GM21786 (cell line): ENCODE data around the gene SFRP4.
"Not testable (repeated sequence)": the region's sequence is repeated elsewhere in the genome, so short reads cannot be mapped to it uniquely, and the experiment has no call there.

Source experiments
- ATAC-seq: cut with Tn5 transposase; IDR thresholded peaks from one replicate; pipeline ENCODE4 v1.9.1; 2021; ENCODE audit not compliant: unreplicated experiment

Gene SFRP4

DNA sequence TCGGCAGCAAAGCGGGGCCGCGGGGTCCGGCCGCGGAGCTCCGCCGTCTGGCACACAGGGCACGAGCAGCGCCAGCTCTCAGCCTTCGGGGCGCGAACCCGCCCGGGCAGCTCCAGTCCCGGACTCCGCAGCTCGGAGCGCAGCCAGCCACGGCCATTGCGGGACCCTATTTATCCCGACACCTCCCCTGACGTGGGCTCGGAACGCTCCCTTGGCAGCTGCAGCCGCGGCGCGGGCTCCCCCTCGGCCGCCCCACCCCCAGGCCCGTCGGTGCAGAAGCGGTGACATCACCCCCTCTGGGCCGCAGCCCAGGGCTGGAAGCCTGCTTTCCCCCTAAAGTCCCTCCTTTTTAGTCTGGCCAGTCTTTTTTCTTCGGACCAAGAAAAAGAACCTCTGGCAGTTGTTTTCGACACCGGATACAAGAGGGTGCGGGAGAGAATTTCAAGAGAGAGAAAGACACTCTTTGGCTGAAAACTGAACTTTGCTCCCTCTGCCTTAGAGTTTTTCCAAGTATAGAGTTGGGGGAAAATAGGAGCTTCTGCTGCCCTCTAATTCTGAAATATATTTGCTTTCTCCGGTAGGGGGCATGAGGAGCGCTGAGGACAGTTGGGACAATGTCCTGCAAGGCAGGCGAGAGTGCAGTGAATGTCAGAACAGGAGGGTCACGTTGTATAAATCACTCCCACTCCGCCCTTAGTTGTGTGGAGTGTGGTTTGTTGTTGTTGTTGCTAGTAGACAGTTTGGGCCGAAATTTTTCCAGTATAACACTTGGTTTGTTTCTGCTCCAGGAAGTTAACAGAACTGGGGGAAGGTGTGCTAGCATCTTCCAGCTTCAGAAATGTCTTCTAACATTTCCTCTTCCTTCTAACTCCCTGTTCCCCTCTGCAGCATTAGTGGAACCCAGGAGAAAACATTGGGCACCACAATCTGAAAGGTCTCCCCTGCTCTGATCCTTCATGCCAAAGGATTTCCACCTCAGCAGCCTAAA, at the start of gene SFRP4:
Gene SFRP4, minus strand, starts transcription at position 145 of the 988 bp plus-strand sequence. CDS start 280 bp downstream, outside the sequence.
- ATAC-seq = peak; percentile 21

DNA sequence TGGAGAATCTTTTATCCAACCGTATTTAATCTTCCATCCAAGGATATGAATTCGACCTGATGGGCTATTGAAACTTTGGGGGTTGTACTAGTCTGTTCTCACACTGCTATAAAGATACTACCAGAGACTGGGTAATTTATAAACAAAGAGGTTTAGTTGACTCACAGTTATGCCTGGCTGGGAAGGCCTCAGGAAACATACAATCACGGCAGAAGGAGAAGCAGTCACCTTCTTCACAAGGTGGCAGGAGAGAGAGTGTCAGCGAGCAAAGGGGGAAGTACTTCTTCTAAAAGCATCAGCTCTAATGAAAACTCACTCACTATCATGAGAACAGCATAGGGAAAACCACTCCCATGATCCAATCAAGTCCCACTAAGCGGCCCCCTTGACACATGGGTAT, 47.6 kb upstream of the SFRP4 start:
- ATAC-seq = no peak

DNA sequence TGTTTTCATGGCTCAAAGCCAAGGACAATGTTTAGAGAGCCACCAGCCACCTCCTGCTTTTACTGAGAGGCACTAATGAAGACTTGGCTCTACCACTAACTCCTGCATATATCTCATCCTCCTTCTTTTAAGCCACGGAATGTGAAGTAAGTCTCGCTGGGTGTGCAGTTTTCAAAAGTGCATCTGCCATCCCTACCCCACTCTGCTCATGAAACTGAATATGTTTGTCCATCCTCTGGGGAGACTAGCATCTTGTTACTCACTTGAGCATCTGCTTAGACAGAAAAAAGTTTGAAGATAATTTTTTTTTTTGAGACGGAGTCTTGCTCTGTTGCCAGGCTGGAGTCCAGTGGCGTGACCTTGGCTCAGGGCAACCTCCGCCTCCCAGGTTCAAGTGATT, 44.6 kb upstream of the SFRP4 start:
- no peak for ATAC-seq

DNA sequence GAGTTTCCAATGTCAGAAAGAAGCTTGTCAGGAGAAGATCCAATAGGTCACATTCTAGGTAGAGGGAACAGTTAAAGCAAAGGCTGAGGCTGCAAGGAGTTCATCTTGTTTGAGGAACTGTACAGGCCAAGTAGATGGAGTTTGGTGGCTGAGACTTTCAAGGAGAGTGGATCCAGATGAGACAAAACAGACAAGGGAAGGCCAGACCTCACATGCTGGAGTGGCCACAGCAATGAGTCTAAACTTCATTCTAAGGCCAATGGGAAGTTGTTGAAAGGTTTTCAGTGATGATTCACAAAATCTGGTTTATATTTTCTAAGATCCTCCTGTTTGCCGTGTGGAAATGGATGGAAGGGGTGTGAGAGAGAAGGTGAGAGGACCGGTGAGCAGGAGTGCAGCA, 43.9 kb upstream of the SFRP4 start:
- ATAC-seq = no peak

DNA sequence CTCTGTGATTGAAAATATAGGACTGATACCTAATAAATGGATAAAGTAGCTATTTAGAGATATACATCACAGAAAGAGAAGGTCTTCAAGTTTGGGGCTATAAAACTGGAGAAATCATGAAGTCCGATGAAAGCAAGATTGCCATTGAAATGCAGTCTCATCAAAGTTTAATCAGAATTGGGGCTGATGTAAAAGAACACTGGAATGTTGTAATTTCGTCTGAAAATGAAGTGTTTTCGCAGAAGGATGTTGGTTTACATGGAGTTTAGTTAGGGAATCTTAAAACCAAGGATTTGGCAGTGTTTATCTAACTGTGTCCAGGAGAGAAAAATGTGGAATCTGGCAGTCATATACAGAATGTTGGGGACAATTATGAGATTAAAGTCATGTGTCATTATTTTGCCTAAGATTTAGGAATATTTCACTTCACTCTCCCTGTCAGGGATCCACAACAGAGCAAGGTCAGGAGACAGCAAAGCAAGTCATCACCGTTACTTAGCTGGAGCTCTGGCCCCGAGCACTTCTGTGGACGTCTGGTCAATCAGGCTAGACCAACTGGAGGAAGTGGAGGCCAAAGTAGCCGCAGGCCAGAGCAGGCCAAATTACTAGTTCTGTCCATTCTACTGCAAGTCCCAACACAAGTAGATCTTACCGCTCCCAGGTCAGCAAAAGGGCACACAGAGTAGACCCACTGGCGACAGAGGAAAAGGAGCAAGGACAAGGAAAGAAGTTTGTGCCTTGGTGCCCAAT, 40.8 kb upstream of the SFRP4 start:
- ATAC-seq = no peak

DNA sequence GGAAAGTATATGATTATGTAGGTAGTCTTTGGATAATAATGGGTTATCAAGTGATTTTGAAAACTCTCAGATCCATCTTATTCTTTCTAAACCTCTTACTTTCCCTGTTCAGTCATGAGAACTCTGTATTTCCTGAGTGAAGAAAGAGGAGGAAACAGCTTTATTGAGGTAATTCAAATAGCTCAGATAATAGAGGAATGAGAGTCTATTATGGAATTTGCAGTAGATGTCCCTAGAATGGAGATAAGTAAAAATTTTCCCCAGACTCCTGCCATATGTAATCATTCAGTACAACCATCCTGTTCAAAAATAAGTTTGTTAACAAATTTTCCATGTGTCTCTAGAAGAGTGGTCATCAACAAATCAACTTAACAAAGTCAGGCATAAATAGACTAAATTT, 40.2 kb upstream of the SFRP4 start:
- ATAC-seq = no peak

DNA sequence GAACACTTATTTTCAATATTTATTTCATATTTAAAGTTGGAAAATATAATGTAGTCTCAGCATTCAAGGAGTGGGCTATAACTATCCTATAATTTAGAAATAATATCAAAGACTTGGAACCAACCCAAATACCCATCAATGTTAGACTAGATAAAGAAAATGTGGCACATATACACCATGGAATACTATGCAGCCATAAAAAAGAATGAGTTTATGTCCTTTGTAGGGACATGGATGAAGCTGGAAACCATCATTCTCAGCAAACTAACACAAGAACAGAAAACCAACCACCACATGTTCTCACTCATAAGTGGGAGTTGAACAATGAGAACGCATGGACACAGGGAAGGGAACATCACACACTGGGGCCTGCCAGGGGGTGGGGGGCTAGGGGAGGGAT, 37.6 kb upstream of the SFRP4 start:
- ATAC-seq = not testable (repeated sequence)

DNA sequence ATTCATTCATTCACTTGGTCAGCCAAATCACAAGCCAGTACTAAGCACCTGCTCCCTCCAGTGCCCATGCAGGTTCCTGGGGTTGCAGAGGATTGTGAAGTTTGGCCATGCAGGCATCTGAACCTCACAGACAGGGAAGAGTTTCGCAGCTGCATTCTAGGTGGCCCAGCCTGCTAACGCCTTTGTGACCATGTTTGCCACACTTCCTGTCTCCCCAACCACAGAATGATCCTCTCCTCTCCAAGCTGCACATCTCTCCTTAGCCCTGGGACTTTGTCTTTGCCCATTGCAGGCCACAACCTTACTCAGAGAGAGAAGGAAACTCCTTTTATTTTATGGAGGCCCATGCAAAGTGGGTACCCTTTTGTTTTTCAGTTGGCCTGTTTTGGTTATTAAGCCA, 35.6 kb upstream of the SFRP4 start:
- no peak for ATAC-seq

DNA sequence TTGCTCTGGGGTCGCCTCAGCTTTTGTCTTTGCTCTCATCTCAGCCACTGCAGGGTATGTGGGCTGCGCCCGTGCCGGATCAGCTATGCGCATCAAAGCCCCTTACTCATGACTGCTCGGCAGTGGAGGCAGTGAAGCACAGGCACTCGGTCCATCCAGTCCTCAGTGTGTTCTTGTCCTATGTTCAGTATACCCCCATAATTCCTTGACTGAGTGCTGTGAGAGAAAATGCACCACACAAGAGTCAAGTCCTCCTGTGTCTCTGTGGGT, 31.3 kb upstream of the SFRP4 start:
- no peak for ATAC-seq

DNA sequence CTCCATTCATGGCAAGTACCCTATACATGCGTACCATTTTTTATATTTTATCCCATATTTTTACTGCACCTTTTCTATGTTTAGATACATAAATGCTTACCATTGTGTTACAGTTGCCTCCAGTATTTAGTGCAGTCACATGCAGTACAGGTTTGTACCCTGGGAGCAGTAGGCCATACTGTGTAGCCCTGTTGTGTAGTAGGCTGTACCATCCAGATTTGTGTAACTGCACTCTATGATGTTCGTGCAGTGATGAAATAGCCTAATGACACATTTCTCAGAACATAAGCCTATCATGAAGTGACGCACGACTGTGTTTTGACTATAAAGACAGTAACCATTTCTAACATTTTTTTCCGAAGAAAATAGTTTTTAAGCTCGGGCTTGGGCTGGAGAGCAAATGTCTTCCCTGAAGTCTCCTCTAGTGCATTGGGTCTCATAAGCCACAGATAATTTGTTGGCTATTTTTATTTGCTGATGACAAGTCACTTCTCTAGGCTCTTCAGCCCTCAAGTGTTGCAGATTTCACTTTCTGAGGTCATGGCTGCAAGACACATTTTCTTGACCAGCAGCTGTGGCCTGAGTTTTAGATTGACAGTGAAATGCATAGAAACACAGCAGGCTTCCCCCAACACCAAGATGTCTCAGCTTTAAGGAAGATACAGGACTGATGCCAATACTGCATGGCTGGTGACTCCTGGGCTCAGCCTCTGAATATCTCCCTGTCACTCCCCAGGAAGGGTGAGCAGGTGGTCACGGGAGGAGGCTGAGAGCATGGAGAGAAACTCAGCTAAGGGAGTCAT, 30.7 kb upstream of the SFRP4 start:
- no peak for ATAC-seq

DNA sequence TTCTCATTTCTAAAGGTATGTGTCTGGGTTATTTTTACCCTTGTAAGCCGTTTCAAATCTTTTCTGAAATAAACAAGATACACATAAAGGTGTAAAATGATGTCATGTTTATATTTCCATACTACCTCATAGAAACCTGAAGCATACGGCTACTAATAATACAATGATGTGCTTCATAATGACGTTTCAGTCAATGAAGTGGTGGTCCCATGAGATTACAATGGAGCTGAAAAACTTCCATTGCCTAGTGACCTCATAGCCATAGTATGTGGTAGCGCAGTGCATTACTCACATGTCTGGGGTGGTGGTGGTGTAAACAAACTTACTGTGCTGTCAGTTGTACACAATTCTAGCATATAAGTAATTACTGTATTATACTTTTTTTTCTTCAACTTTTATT, 28.7 kb upstream of the SFRP4 start:
- no peak for ATAC-seq

DNA sequence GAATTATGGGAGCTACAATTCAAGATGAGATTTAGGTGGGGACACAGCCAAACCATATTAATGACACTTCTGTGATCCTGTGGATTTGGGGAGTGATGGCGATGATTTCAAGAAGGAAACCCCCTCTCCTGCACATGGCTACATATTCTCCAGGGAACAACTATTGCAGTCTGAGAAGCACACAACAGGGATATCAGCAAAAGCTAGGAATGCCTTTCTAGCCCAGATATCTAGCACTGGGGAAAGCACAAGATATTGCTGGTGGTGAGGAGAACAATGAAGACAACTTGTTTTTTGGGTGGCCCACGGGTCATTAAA, 28.1 kb upstream of the SFRP4 start:
- ATAC-seq = no peak

DNA sequence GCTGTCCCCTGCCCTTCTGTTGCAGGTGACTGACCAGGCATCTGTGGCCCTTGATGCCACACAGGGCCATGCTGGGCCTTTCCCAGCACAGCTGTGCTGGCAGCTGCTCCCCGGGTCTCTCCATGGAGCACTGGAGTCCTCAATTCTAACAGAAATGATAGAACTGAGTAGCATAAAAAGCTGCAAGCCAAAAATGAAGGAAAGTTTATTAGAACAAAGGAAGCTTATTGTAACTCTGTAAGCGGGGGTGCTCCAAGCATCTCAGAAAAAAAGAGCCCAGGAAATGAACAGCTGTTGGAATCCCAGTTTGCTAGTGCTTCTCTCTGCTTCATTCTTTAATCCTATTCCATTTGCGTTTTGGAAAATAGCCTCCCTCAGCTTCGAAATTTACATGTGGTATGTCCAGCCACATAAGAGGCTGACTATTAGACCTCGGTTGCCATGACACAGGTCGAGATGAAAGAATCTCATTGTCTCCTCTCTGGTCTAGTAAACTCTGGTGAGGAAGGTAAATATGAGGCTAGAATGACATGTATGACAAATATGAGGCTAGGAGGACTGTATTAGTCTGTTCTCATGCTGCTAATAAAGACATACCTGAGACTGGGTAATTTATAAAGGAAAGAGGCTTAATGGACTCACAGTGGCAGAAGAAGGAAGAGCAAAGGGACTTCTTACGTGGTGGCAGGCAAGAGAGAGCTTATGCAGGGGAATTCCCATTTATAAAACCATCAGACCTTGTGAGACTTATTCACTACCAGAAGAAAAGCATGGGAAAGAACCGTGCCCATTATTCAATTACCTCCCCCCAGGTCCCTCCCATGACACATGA, 27.5 kb upstream of the SFRP4 start:
- peak; percentile 40 for ATAC-seq

DNA sequence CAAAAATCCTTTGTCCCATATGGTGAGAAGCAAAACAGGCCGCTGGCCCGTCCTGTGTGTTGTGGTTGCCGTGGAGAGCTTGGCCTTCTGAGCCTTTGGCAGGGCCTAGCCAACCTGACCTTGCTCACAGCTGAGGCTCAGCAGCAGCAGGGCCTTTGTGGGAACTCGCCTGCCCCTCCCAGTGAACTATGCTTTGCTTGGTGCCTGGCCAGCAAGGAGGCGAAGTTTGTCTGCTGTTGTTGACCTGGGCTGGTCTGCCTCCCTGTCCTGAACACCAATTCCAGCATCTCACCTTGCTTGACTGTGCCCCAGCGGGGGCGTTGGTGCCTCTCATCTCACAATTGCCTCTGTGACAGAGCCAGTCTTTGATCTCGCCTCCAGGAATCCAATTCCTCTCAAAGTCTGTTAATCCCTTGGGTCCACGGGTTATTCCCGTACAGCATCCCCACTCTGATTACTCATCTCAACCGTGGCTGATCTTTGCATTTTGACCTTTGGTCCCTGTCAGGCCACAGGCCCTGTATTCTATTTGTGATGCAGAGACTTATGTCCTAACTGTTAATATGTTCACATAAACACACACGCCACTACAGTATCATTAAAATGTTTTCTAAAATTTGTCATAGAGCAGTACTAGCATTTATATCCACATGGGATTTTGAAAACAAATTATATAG, 26.5 kb upstream of the SFRP4 start:
- ATAC-seq = peak; percentile 38

DNA sequence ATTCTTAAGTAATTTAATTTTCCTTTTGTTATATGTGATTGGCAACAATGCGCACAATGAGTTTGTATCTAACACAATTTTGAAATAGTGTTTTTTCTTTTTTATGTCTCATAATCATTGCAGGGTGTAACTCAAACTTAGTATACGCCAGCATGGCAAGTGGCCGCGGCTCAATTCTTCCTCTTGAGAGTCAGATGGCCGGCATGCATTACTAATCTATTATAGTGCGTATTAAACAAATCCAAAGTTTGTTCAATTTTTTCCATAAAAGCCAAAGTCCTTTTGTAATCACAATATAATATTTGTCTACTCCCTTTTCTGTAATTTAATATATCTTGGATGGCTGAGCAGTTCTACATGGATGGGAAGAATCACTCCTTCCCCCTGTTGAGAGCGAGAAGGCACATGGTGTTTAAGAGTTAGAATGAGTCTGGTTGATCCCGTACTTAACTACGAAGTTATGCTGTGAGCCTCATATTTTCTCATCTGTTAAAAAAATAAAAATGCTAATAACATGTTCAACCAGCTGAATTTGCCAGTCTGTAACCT, 16.5 kb upstream of the SFRP4 start:
- no peak for ATAC-seq

DNA sequence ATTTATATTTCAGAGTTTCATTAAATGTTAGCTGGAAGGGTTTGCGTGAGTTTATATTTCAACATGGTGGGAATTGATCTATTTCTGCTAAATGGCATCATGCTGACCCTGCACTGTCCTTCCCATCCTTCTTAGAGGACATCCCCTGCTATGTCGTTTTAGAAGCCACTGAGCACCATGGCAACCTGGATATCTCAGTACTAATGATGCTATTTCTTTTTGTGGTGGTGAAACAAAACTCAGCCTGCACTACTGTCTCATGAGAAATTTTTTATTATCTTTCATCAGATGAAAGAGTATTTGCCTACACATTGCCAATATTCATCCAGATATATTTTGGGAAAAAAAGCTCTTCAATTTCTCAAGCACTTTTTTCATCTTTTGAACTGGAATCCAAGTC, 15.9 kb upstream of the SFRP4 start:
- ATAC-seq = no peak

DNA sequence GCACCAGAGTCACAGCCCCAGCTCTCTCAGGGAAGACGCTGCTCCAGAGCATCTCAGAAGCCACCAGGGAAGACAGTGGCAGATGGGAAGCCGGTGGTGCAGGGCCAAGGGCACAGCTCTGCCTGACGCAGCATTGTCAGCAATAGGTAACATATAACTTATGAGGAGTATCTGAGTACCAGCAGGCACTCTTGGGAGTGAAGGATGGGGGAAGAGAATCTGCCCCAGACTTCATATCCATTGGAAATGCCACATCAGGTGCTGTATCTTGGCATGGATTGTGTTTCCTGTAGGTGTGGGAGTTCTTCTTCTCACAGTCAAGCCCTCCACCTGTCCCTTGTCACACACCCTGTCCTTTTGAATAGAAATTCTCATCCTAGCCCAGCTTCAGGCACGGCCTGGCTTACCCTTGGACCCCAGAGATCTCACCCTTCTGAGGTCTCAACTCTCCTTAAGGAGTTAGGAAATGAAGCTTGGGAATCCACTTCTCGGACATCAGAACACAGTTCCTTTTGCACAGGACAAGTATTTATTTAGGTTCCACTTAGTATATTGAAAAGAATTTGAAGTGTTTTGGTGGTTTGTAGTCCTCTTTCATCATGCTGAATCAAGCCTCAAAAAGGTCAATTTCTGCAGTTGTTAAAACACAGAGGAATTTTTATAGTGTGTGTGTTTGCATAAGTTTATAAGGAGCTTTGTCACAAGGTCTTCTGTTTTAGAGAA, 13.8 kb upstream of the SFRP4 start:
- no peak for ATAC-seq

DNA sequence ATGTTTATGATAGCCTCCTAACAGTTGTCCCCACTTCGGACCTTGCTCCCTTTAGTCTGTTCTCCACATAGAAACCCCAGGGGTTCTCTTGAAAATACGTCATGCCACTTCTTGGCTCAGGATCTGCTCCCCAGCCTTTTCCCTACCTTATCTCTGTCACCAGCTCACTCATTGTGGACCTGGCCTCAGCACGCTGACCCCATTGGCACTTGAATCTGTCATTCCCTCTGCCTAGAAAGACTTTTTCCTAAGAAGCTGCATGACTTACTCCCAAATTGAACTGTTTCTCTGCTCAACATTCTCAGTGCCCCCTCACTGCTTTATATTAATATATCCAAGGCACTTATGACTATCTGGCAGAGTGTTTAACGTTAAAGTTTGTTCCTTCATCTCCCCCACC, 12.3 kb upstream of the SFRP4 start:
- ATAC-seq = no peak

DNA sequence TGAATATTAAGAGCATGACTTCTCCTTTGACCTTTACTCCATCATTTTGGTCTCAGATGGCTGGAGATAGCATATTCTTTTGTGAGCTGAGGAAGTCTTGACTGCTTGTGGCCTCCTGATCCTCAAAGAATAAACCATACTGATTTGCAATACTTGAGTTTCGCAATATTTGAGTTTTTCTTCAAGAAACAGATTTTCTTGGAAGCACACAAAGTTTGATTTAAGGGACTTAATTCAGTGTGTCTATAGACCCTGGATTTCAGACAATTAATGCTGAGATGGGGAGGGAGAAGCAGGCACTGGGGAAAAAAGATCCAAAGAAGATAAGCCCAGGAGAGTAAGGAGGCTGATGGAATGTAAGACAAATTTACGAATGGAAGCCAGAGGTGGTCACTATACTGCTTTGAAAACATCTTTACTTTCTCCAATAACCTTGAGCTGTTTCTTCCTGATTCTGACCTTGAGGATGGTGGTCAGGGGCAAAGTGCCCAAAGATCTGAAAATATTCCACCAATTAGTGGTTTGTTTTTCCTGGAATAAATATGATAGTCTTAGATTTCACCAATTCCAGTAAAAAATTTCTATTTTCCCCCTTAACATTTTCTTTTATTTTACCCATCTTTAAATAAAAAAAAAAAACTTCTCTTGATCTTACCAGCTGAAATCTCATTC, 11.3 kb upstream of the SFRP4 start:
- no peak for ATAC-seq
